H1 (cell line): ENCODE measurements around the gene KLHL29. TPM values are rescaled to one million over a fixed set of nuclear protein-coding genes. Genes with fewer than 3 reads are reported as not detected.
A peak's percentile ranks its signal among the peaks of the same experiment; 100 is the strongest.

ENCODE experiments used
- CTCF ChIA-PET: fragments of 300-600 bp; sonication (Branson Sonifier 250); formaldehyde crosslinking; loops from one replicate; lab custom pipeline; 2021; ENCODE audit not compliant: partially characterized antibody; lab: Charles Lee
- POLR2A ChIA-PET: fragments of 300-600 bp; sonication (Branson Sonifier 250); formaldehyde crosslinking; loops from one replicate; lab custom pipeline; 2021; ENCODE audit warnings: inconsistent platforms; ENCODE audit not compliant: partially characterized antibody; lab: Charles Lee
- DNase-seq, 2 experiments: peaks; one replicate each; pipeline versions ENCODE4 v3.0.0 to v3.0.0-alpha.2; 2010 to 2022; ENCODE audit warnings: low spot score in 2 of 2, low read depth in 1 of 2, mixed read lengths in 1 of 2
- FAIRE-seq: peaks from 2 replicates; lab custom pipeline; 2011; peaks lifted over from hg19 to GRCh38; lab: Jason Lieb, UNC
- H2AFZ ChIP-seq: 2 replicates; pipeline ENCODE4 v1.8.1; 2012; ENCODE audit warnings: low read length, inconsistent platforms
- H2AK5ac ChIP-seq: 2 replicates; pipeline ENCODE4 v1.6.1; 2013; ENCODE audit warnings: low read depth, low read length
- H2BK120ac ChIP-seq: replicated peaks from 2 replicates; pipeline ENCODE3; 2013; ENCODE audit warnings: low read depth, low read length, inconsistent platforms
- H2BK12ac ChIP-seq: 2 replicates; pipeline ENCODE4 v1.6.1; 2013; ENCODE audit warnings: low read depth, low read length
- H2BK15ac ChIP-seq: 2 replicates; pipeline ENCODE4 v1.6.1; 2013; ENCODE audit warnings: low read length
- H2BK20ac ChIP-seq: 2 replicates; pipeline ENCODE4 v1.6.1; 2013; ENCODE audit warnings: low read length
- H2BK5ac ChIP-seq: 2 replicates; pipeline ENCODE4 v1.6.1; 2013; ENCODE audit warnings: low read depth, low read length
- H3K14ac ChIP-seq: 2 replicates; pipeline ENCODE4 v1.6.1; 2013; ENCODE audit warnings: inconsistent platforms; ENCODE audit not compliant: insufficient read length
- H3K18ac ChIP-seq: 2 replicates; pipeline ENCODE4 v1.6.1; 2013; ENCODE audit warnings: low read length; ENCODE audit errors: extremely low read depth
- H3K23ac ChIP-seq: 2 replicates; pipeline ENCODE4 v1.6.1; 2013; ENCODE audit warnings: inconsistent platforms; ENCODE audit not compliant: insufficient read length
- H3K23me2 ChIP-seq: 2 replicates; pipeline ENCODE4 v1.6.1; 2013; ENCODE audit warnings: low read depth, low read length
- H3K27ac ChIP-seq: 2 replicates; pipeline ENCODE4 v1.6.1; 2011; ENCODE audit warnings: low read depth, low read length, inconsistent platforms
- H3K27me3 ChIP-seq, 4 experiments: replicated peaks in 1 of 4; 1 replicate in 1 of 4; 2 replicates in 3 of 4; pipeline versions ENCODE4 v1.6.1 to v1.8.1; 2011 to 2013; ENCODE audit warnings: low read length in 3 of 4, mild to moderate bottlenecking in 3 of 4, inconsistent platforms in 2 of 4, mixed read lengths in 2 of 4, moderate library complexity in 1 of 4; ENCODE audit not compliant: control insufficient read depth in 3 of 4, insufficient read depth in 3 of 4; ENCODE audit errors: extremely low read depth in 1 of 4
- H3K36me3 ChIP-seq, 4 experiments: 2 replicates each; pipeline versions ENCODE4 v1.6.1 to v1.8.1; 2011 to 2013; ENCODE audit warnings: mild to moderate bottlenecking in 4 of 4, low read length in 3 of 4, moderate library complexity in 2 of 4, control low read depth in 1 of 4, inconsistent platforms in 1 of 4; ENCODE audit not compliant: insufficient read depth in 4 of 4, control insufficient read depth in 2 of 4
- H3K4ac ChIP-seq: replicated peaks from 2 replicates; pipeline ENCODE3; 2013; ENCODE audit warnings: low read length, low read depth, mixed read lengths, inconsistent platforms; ENCODE audit not compliant: insufficient read length
- H3K4me1 ChIP-seq, 4 experiments: replicated peaks in 1 of 4; 1 replicate in 1 of 4; 2 replicates in 3 of 4; pipeline versions ENCODE4 v1.6.1 to v1.8.1; 2011 to 2013; ENCODE audit warnings: low read length in 3 of 4, inconsistent platforms in 2 of 4, mixed read lengths in 1 of 4; ENCODE audit not compliant: insufficient read depth in 4 of 4, control insufficient read depth in 3 of 4
- H3K4me2 ChIP-seq, 2 experiments: 2 replicates each; pipeline versions ENCODE4 v1.6.1 to v1.8.1; 2011 to 2013; ENCODE audit warnings: low read depth in 2 of 2, low read length in 2 of 2, control low read depth in 1 of 2, inconsistent platforms in 1 of 2, mild to moderate bottlenecking in 1 of 2; ENCODE audit not compliant: insufficient read depth in 1 of 2
- H3K4me3 ChIP-seq, 4 experiments: fragments of 200-600, 300-600 bp in 1 of 4; sonication (generic), shearing (Covaris generic), sonication (Bioruptor Twin) in 1 of 4; 2 replicates each; pipeline versions ENCODE4 v1.5.1 to v1.8.1; 2011 to 2016; ENCODE audit warnings: low read length in 4 of 4, low read depth in 3 of 4, control low read depth in 2 of 4, inconsistent platforms in 2 of 4, mild to moderate bottlenecking in 2 of 4, mixed read lengths in 1 of 4, moderate library complexity in 1 of 4; ENCODE audit not compliant: insufficient read depth in 2 of 4; ENCODE audit errors: extremely low read depth in 1 of 4
- H3K56ac ChIP-seq: replicated peaks from 2 replicates; pipeline ENCODE3; 2013; ENCODE audit warnings: low read depth, mild to moderate bottlenecking, mixed read lengths, low read length, inconsistent platforms; ENCODE audit not compliant: insufficient read length
- H3K79me1 ChIP-seq: 2 replicates; pipeline ENCODE4 v1.6.1; 2013; ENCODE audit warnings: low read depth, low read length, control low read depth
- H3K79me2 ChIP-seq, 2 experiments: 2 replicates each; pipeline versions ENCODE4 v1.6.1 to v1.8.1; 2012 to 2013; ENCODE audit warnings: low read length in 2 of 2, mild to moderate bottlenecking in 2 of 2, inconsistent platforms in 1 of 2; ENCODE audit not compliant: insufficient read depth in 2 of 2, control insufficient read depth in 1 of 2
- H3K9ac ChIP-seq, 4 experiments: replicated peaks in 1 of 4; 1 replicate in 1 of 4; 2 replicates in 3 of 4; pipeline versions ENCODE4 v1.6.1 to v1.8.1; 2011 to 2013; ENCODE audit warnings: low read depth in 3 of 4, low read length in 3 of 4, control low read depth in 2 of 4, mild to moderate bottlenecking in 2 of 4, moderate library complexity in 2 of 4, inconsistent platforms in 1 of 4; ENCODE audit errors: extremely low read depth in 1 of 4
- H3K9me3 ChIP-seq, 2 experiments: 2 replicates each; pipeline versions ENCODE4 v1.6.1 to v1.8.1; 2012 to 2013; ENCODE audit warnings: mild to moderate bottlenecking in 2 of 2, moderate library complexity in 2 of 2, control low read depth in 1 of 2, inconsistent platforms in 1 of 2, low read depth in 1 of 2, low read length in 1 of 2, mixed read lengths in 1 of 2; ENCODE audit not compliant: insufficient read depth in 2 of 2
- H4K20me1 ChIP-seq, 2 experiments: replicated peaks in 1 of 2; 2 replicates each; pipeline versions ENCODE3 to v1.8.1; 2011 to 2013; ENCODE audit warnings: inconsistent platforms in 2 of 2, low read length in 2 of 2, mild to moderate bottlenecking in 1 of 2; ENCODE audit not compliant: insufficient read depth in 2 of 2, control insufficient read depth in 1 of 2
- H4K5ac ChIP-seq: 2 replicates; pipeline ENCODE4 v1.6.1; 2013; ENCODE audit warnings: low read length, low read depth, mixed read lengths, inconsistent platforms; ENCODE audit not compliant: insufficient read length
- H4K8ac ChIP-seq: 2 replicates; pipeline ENCODE4 v1.8.0; 2013; ENCODE audit warnings: mild to moderate bottlenecking, moderate library complexity, low read length, inconsistent platforms; ENCODE audit not compliant: insufficient read depth; ENCODE audit errors: extremely low read depth
- H4K91ac ChIP-seq: replicated peaks from 2 replicates; pipeline ENCODE3; 2013; ENCODE audit warnings: low read length, mixed read lengths, inconsistent platforms; ENCODE audit not compliant: insufficient read length
- BACH1 ChIP-seq: IDR thresholded peaks from 2 replicates; pipeline ENCODE4 v1.6.1; 2012; ENCODE audit warnings: low read length, improper control_type of control experiment
- CBX5 ChIP-seq: fragments of 300-800, 300-1000 bp; sonication (generic); IDR thresholded peaks from 2 replicates; pipeline ENCODE4 v1.7.1; 2016; ENCODE audit warnings: antibody characterized with exemption, low read length, low read depth
- CBX8 ChIP-seq: fragments of 300-800, 300-1000 bp; sonication (generic); IDR thresholded peaks from 2 replicates; pipeline ENCODE4 v1.7.1; 2016; ENCODE audit warnings: low read depth, low read length, borderline replicate concordance
- CHD2 ChIP-seq: IDR thresholded peaks from 2 replicates; pipeline ENCODE4 v1.6.1; 2012; ENCODE audit warnings: low read length, improper control_type of control experiment
- CTBP2 ChIP-seq: IDR thresholded peaks from 2 replicates; pipeline ENCODE4 v1.7.0; 2011; ENCODE audit warnings: borderline replicate concordance, mild to moderate bottlenecking, moderate library complexity, mixed read lengths, low read length; ENCODE audit not compliant: insufficient read depth, insufficient read length
- FOSL1 ChIP-seq: IDR thresholded peaks from 2 replicates; pipeline ENCODE4 v1.6.1; 2011; ENCODE audit warnings: mild to moderate bottlenecking, low read depth, low read length, moderate library complexity; ENCODE audit not compliant: insufficient read depth
- GABPA ChIP-seq: IDR thresholded peaks from 2 replicates; pipeline ENCODE4 v1.6.1; 2011; ENCODE audit warnings: mild to moderate bottlenecking, low read length, moderate library complexity, borderline replicate concordance; ENCODE audit not compliant: insufficient read depth
- HDAC2 ChIP-seq, 2 experiments: fragments of 300-600 bp in 1 of 2; sonication (generic) in 1 of 2; IDR thresholded peaks; 2 replicates each; pipeline ENCODE4 v1.6.1; 2011 to 2012; ENCODE audit warnings: low read depth in 2 of 2, low read length in 2 of 2, mild to moderate bottlenecking in 2 of 2, moderate library complexity in 2 of 2, borderline replicate concordance in 1 of 2, inconsistent platforms in 1 of 2
- HDAC6 ChIP-seq: IDR thresholded peaks from one replicate; pipeline ENCODE4 v1.7.1; 2012; ENCODE audit warnings: low read depth, mild to moderate bottlenecking, inconsistent platforms, low read length, moderate library complexity
- JUND ChIP-seq: IDR thresholded peaks from 2 replicates; pipeline ENCODE4 v1.6.1; 2011; ENCODE audit warnings: mild to moderate bottlenecking, improper control_type of control experiment, low read length
- SIN3A ChIP-seq, 2 experiments: IDR thresholded peaks in 1 of 2; conservative IDR thresholded peaks in 1 of 2; 2 replicates each; pipeline ENCODE4 v1.6.1; 2011 to 2012; ENCODE audit warnings: low read length in 2 of 2, improper control_type of control experiment in 1 of 2, low read depth in 1 of 2, mild to moderate bottlenecking in 1 of 2
- SIX5 ChIP-seq: IDR thresholded peaks from 2 replicates; pipeline ENCODE4 v1.6.1; 2011; ENCODE audit warnings: mild to moderate bottlenecking, low read depth, low read length
- TBP ChIP-seq: IDR thresholded peaks from 2 replicates; pipeline ENCODE4 v1.6.1; 2011; ENCODE audit warnings: low read depth, low read length, improper control_type of control experiment
- WGBS, 2 experiments: shearing (Covaris generic) in 1 of 2; methylation state at CpG; one replicate each; pipeline versions ENCODE4 v1.1.6 to v1.1.7; 2013 to 2015; ENCODE audit warnings: low lambda C conversion rate in 2 of 2, mixed read lengths in 2 of 2, inconsistent platforms in 1 of 2, low coverage in 1 of 2, missing lambda C conversion rate in 1 of 2; ENCODE audit not compliant: insufficient replicate concordance in 2 of 2, insufficient coverage in 1 of 2, insufficient read length in 1 of 2; ENCODE audit errors: extremely low coverage in 1 of 2, missing lambda C conversion rate in 1 of 2; 5-methylcytosine and 5-hydroxymethylcytosine counted together
- polyA plus RNA-seq, 7 experiments: library from polyadenylated mRNA; depleted of rRNA in 3 of 7; stranded (reverse) in 5 of 7; unstranded in 2 of 7; fragments of >200 nt in 5 of 7; fragments of 200-250 nt in 2 of 7; gene quantifications; 1 replicate in 5 of 7; 2 replicates in 1 of 7; 4 replicates in 1 of 7; pipeline versions ENCODE4 v1.2.1 to v1.2.3, GENCODE V29; 2011 to 2013; ENCODE audit warnings: missing spikeins in 2 of 7, mixed read lengths in 2 of 7
- total RNA-seq: library from RNA; stranded (reverse); fragmentation: NEBNext Ultra II Directional; extraction: Animal tissue kit (Norgen Biotek cat#: 25700); gene quantifications from 2 replicates; pipeline ENCODE4 v1.2.1, GENCODE V29; 2021

The KLHL29 gene
- total and polyA plus RNA-seq, 2 of the 8 experiments (the other 6 are each of a cell fraction or from before 2014, with no cell fraction given) = 1.1 to 4.7 TPM

DNA sequence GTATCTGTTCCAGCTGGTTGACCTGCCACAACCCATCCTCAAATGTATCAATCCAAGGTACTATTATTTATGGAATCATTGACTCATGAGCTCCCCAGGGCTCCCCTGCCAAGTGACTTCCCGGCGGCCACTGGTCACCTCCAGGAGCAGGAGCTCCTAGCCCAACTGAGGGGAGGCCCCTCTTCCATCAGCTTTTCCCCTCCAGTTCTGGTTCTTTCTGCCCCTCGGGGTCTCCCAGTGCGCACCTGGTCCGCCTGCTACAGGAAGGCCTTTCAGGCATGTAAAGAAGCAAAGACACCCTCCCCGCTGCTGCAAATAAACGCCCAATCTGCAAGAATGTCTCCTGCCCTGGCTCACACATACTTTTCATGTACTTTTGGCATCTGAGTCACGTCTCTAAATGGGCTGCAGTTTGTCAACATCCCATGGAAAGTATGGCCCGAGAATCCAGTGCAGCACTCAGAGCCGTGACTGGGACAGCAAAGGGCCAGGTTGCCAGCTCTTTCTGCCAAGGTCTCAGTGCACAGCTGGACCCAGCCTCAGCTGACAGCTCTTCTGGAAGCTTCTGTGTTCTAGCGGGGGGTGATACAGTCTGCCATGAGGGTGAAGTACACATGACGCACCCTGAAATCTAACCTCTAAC lies 41.4 kb downstream of the KLHL29 start:
- H3K14ac ChIP-seq = no peak overlapping the region
- H2BK15ac ChIP-seq = no peak overlapping the region
- H3K18ac ChIP-seq = no peak overlapping the region
- H3K4ac ChIP-seq = no peak overlapping the region
- no peak overlapping the region for H2AFZ ChIP-seq
- WGBS, 2 experiments = 89% methylated on average over 12 of the region's 12 CpGs; no CpG with 5 or more reads in 1 of the 2 experiments
- DNase-seq (peak in 1 of 2 experiments; percentile 41), FAIRE-seq (no peak)
- H3K79me1 ChIP-seq = peaks cover 6% of the 10 kb centered on the region; the same call in 1 of the 2 replicates
- peaks cover 0 to 11% of the 10 kb centered on the region in 2 experiments for H4K20me1 ChIP-seq
- no peak overlapping the region for H3K23ac ChIP-seq
- no peak overlapping the region for H2BK5ac ChIP-seq
- H3K56ac ChIP-seq = no peak overlapping the region
- no peaks in the 10 kb centered on the region for H3K27me3 ChIP-seq
- H3K27ac ChIP-seq = no peak overlapping the region
- no peak overlapping the region for H2BK120ac ChIP-seq
- CTCF ChIA-PET = interaction anchor here (0.7 to 5.7 kb wide), 6 partner anchors 10 to 144 kb away, joined by 3 to 26 read pairs (median 3); no protein-coding TSS in a partner anchor
- no peak overlapping the region for H4K5ac ChIP-seq
- H3K23me2 ChIP-seq = peaks cover 12% of the 10 kb centered on the region
- H3K9ac ChIP-seq = no peak overlapping the region
- no peak overlapping the region for H4K91ac ChIP-seq
- peaks cover 0 to 17% (median 10%) of the 10 kb centered on the region in 4 experiments; a peak in 6 of 7 replicates for H3K4me1 ChIP-seq
- H3K9me3 ChIP-seq = no peaks in the 10 kb centered on the region
- no peak overlapping the region for H3K4me3 ChIP-seq
- POLR2A ChIA-PET = no interaction called here
- no peak overlapping the region for H2AK5ac ChIP-seq
- H2BK20ac ChIP-seq = no peak overlapping the region
- H3K4me2 ChIP-seq = no peak overlapping the region
- no peaks in the 10 kb centered on the region for H3K36me3 ChIP-seq
- no peak overlapping the region for H4K8ac ChIP-seq
- no peaks in the 10 kb centered on the region for H3K79me2 ChIP-seq
- H2BK12ac ChIP-seq = no peak overlapping the region
- no peak for TF ChIP-seq BACH1
- no peak for TF ChIP-seq CTBP2
- no peak for TF ChIP-seq TBP
- no peak for TF ChIP-seq GABPA
- no peak for TF ChIP-seq JUND
- no peak for TF ChIP-seq SIX5
- TF ChIP-seq CBX8 = no peak
- TF ChIP-seq FOSL1 = no peak
- no peak for TF ChIP-seq CHD2
- no peak for TF ChIP-seq CBX5
- TF ChIP-seq SIN3A (conservative IDR thresholded peaks at IDR 0.05 in 1 of 2, IDR thresholded peaks at IDR 0.05 in 1 of 2; ENCODE audit: low read depth in 1 of 2, low read length in 2 of 2) = no peak
- TF ChIP-seq HDAC6 = no peak
- TF ChIP-seq HDAC2 (IDR thresholded peaks at IDR 0.05; ENCODE audit: borderline replicate concordance in 1 of 2, low read depth in 2 of 2, low read length in 2 of 2) = no peak
